A204.1 (cell line): Measurements from ENCODE around the gene ELF4.
"Not testable (repeated sequence)": the region's sequence is repeated elsewhere in the genome, so short reads cannot be mapped to it uniquely, and the experiment has no call there.

Source experiments
- FAIRE-seq: peaks from 2 replicates; lab custom pipeline; 2012; peaks lifted over from hg19 to GRCh38; lab: Jason Lieb, UNC

ELF4 gene

DNA sequence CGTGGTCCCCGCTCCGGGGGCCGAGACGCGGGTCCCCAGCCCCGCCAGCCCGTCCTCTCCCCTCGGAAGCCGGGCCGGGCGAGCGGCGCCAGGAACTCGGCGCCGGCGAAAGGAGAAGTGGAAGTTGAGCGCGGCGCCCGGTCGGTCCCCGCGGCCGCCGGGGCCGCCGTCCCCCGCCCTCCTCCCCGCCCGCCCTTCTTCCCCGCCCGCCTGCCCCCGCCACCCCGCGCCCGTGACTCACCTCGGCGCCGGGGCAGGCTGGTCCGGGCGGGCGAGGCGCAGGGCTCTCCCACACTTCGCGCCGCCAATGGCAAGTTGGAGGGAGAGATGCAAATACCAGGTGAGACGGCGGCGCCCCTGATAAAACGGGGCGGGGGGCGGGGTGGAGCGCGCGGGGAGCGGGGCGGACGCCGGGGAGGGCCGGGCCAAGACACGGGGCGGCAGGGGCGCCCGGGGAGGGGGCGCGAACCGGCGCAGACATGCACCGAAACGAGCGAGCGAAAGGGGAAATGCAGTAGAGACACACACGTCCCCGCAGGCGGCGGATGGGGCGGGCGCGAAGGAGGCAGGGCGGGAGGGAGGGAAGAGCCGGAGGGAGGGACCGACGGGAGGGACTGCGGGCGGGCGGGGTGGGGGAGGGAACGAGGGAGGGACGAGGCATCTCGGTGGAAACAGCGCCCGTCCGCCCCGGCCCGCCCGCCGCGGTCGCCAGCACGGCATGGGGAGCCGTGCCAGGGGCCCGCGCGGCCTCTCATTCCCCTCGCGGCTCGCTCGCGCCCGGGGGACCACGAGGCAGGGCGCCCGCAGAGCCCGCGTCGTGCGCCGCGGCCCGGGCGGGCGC, at the start of gene ELF4:
ELF4 (minus strand) TSS at position 119 of the 841 bp plus-strand sequence. CDS start 29,167 bp downstream, outside the sequence.
- FAIRE-seq, result no peak

DNA sequence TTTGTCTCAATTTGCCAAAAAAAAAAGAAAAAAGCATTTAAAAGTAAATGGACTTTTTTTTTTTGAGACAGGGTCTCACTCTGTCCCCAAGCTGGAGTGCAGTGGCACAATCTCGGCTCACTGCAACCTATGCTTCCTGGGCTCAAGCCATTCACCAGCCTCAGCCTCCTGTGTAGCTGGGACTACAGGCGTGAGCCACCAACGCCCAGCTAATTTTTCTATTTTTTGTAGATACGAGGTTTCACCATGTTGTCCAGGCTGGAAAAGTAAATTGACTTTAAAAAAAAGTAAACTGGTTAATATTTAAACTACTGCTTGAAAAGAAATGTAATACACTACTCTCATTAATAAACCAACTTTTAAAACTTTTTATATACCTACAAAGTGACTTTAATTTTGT, 49.5 kb upstream of the ELF4 start:
- FAIRE-seq, result no peak

DNA sequence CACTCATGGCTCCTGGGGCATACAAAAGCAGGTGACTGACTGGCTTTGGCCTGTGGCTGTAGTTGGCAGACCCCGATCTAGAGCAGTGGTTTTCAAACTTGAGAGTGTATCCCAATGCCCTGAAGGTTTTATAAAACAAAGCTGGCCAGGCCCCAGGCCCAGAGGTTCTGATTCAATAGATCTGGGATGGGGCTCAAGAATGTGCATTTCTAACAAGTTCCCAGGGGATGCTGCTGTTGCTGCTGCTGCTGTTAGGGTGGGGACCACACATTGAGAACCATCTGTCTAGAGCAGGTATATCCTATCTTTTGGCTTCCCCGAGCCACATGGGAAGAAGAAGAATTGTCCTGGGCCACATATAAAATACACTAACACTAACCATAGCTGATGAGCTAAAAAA, 48.0 kb upstream of the ELF4 start:
- no peak for FAIRE-seq

DNA sequence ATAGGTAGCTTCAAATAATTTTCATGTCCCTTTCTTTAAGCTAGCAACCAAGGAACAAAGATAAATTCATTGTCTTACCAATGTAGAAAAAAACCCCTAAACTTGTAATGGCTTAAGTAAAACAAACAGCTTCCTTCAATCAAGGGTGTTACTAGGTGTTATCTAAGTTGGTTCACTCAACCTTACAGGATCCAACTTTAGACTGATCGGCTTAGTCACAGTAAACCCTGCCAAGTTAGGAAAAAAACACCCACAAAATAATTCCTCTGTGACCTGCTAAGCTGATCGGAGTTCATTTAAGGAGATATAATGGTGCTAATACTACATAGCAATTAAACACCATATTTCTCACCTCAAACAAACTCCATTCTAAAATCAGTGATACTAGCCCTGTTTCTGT, 45.3 kb upstream of the ELF4 start:
- FAIRE-seq, result no peak

DNA sequence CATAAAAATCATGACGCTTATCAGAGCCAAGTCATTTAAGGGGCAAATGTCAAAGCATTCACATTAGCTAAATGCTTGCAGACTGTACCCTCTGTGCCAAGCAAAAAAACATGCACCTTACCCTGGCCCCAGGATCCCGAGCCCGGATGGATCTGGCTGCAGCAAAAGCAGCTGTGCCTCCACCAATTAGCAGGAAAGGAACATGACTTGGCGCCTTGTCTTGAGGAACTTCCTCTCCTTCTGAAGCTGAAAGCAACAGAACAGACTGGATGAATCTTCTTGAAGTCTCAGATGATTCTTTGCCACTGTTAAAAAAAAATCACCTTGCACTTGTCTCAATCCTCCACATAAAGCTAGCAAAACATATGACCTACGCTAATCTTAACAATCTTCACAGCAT, 37.3 kb upstream of the ELF4 start:
- no peak for FAIRE-seq

DNA sequence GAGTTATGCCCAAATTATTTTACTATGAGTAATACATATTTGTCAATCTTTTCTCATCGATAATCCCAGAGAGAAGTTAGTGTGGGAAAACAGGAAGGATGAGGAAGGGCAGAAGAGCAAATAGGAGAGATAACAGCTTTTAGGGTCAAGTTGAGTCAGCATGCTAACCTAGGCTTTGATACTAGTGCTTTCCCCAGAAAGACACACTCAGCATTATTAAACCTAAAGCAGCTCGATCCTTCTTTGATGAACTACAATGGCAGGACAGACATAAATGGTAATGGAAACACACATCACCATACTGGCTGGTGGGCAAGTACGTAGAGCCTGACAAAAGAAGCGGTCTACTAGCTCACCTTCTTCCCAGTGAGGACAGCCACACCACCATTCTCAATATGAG, 34.8 kb upstream of the ELF4 start:
- FAIRE-seq, result no peak

DNA sequence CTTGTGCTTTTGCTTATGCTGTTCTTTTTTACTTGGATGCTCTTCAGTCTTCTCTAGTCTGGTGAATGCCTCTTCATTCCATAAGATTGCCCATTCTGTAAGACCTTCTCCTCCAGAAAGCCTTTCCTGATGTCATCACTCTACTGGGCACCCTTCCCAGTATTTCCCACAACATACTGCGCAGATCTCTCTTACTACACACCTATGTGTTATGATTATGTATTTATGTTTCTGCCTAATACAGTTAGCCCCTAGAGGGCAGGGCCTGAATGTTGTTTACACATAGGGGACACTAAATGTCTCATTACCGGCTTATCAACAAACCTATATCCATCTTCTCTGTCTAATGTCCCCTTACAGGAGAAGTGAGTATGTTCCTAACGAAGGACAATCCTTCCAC, 34.2 kb upstream of the ELF4 start:
- no peak for FAIRE-seq

DNA sequence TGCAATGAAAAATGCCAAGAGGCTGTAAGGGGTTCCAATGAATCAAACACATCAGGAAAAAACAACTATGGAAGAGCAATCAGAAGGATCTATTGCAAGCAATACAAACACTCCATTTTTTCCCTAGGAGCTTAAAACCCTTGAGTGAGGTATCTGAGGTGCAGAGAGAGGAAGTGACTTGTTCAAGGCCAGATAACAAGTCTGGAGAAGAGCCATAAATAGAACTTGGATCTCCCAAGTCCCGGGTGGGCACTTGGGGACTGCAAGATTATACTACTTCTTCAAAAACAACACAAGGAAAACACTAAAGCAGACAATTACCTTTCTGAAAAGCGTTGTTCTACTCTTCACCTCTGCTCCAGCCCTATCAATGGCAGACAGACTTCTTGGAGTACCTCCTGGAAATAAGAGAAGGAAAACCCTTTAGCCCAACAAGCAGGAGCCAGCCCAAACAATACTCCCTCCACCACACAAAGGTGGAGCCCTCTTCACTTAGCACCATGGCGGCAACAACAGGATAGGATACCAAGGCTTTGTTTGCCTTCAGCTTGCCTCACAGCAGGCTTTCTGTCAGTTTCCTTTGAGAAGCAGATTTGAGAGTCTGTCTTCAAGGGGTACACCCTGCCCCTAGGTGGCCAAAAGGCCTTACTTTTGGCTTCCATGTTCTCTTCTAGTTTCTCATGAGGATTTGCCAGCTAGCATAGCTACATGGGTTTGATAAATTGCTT, 29.3 kb upstream of the ELF4 start:
- FAIRE-seq, result no peak

DNA sequence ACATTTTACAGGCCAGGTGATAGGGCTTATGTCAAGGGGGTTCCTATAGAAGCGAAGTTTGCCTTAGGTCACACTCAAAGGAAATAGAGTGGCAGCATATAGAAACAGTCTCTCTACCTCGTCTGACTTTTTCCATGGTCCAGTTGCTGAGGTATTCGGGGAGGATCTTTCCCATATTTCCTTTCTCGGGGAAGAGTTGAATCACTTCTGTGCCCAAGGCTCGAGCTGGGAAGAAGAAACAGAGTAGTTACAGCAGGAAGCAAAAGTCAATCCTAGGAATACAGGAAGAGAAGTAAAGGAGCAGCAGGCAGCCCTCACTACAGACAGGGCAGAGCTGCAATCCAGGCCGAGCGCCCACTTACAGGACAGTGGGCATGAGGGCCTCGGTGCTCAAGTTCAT, 26.7 kb upstream of the ELF4 start:
- no peak for FAIRE-seq

DNA sequence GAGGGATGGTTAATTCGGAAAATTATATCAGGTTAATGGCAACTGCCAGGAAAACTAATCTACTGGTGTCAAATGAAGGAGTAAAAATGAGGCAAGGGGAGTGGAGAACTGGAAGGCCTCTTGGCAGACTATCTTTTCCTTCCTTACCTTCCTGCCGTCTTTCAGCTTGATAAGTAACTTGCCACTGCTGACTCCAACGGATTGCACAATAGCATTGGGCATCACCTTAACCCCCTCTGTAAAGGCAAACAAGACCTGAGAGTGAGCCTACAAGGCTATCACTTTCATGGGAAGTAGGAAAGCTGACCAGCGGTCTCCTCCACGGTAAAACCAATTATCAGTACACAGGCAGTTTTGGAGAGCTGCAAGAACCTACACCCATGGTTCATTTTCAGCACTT, 26.2 kb upstream of the ELF4 start:
- FAIRE-seq, result no peak

DNA sequence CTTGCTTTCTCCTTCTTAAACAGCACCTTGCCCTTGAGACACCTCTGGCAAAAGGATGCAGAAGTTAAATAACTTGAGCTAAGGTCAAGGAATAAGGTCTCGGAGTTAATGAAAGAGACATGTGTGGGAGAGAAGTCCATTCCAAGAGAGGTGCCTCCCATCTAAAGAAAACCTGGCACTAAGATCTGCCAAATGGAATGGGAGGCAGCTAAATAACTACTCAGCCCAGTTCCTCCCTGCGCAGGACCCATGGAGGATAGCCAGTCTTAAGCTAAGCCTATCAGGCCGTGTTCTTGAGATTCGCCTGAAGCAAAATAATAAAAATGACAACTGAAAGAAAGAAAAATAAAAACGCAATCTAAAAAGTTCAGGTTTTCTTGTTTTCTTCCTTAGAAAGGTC, 20.7 kb upstream of the ELF4 start:
- FAIRE-seq, result no peak

DNA sequence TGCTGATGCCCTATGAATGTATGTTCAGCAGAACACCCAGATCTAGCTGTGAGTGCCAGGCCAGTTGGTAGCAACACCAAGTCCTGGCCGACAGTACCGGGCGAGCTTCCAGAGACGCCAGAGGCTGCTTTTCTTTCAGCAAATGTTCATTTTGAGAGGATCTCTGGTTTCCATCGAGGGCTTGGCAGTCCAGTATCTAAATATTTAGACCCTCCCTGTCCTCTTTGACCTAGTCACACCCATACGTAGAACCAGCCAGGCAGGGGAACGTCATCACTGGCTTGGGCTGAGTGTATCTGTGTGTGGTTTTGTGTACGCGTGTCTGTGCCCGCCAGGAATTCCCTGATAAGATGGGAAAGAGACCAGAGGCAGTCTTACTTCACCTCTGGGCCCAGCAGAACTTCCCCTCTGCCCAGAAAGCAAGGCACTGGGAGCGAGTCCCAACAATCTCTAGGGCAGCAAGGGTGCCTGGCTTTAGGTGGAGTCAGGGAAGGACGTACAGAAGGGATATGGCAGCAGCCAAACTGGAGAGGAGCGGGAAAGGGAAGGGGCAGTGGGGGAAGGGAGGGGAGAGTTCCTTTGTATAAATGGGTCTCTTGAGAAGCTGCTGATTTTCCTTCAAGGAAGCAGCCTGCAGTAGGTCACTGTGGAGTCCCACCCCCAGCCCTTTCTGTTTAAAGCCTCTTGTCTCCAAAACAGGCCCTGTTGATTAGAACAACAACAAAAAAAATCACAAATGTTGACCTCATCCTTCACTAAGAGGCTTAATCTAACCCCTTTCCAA, 15.0 kb upstream of the ELF4 start:
- FAIRE-seq, result no peak

DNA sequence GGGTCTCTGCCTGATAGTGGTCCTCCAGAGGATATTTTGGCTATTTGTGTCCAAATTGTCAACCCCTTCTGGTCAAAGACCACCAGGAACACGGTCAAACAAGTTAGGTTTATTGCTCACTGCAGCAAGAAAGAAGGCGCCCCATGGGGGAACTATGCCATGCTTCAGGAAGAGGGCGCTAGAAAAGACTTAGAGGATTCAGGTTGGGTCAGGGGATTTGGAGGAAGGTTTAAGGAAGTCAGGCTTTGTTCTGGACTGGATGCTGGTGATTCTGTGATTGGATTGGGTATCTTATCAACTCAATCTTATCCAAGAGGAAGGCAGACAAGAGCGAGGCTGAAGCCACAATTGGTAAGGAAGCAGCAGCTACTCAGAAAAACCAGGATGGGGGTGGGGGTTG, 14.3 kb upstream of the ELF4 start:
- no peak for FAIRE-seq

DNA sequence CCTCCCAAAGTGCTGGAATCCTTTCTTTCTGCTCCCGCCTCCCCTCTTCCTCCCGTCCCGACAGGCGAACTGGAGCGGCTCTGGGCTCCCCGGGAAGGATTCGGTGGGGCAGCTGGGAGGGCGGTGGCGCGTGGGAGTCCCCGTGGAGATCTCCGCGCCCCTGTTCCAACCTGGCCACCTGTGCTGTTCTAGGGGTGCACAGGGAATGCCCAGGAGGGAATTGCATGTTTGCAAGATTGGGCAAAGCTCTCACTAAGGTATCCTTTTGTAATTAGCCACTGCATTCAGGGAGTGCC, 11.2 kb upstream of the ELF4 start:
- no peak for FAIRE-seq

DNA sequence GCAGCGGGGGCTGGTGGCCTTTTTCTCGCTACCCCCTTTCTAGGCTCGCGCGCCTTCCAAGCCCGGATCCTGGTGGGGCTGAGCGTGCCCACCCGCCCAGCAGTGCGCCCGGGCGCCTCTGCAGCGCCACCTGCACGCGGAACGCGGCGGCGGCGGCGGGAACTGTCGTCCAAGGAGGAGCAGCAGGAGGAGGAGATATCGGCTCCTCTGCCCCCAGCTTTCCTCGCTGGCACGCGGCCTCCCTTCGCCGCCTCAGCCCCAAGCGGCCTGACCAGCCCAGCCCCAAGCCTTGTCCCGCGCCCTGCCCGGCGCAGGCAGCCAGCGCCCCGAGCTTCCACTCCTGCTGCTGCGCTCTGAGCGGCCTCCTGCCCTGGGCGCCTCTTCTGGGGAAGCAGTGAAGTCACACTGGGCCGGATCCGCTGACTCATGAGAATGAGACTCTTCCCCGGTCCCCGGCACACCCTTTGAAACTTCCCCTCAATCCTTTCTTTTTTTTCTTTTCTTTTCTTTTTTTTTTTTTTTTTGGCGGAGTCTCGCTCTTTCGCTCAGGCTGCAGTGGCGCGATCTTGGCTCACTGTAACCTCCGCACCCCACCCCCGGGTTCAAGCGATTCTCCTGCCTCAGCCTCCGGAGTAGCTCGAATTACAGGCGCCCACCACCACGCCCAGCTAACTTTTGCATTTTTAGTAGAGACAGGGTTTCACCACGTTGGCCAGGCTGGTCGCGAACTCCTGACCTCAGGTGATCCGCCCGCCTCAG, 10.6 kb upstream of the ELF4 start:
- no peak for FAIRE-seq

DNA sequence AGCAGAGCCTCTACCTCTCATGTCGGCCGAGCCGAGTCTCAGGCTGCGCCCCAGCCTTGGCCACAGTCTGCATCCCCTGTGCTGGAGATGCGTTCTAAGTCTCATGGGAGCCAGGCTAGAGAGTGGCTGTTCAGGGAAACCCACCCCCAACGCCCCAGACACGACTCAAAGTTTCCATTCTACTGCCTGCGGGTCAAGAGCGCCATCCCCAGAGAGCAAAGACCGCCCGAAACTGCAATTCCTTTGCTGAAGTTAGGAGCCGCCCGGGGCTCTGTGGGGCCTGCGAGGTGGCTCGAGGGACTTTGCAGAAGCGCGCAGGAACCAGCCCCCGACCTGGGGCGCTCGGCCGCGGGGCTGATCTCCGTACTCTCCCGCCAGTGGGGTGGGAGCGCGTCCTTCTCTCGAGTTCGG, 10.0 kb upstream of the ELF4 start:
- FAIRE-seq, result no peak

DNA sequence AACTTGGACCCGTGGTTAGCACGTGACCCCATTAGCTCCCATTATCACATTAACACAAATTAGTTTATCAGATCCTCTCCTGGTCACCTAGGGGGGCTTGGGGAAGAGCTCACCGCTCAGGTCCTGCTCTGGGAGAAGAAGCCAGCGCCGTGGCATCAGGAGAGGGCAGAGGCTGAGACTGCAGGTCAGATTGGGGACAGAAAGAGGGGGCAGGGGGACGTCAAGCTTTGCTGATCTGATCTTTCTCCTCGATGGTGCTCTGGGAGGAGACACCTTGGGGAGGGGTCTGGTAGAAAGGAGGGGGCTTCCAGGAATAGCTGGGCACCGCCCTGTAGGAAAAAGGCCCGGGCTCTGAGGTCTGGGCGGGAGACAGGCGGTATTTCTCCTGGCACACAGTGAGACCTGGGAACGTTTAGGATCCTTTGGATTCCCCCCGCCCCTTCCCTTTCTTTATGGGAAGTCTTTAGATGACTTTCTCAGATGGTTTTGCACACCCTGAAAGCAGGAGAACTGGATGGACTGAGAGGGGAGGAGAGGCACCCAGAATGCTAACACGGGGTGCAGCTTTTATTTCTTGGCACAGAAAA, 9.1 kb upstream of the ELF4 start:
- no peak for FAIRE-seq

DNA sequence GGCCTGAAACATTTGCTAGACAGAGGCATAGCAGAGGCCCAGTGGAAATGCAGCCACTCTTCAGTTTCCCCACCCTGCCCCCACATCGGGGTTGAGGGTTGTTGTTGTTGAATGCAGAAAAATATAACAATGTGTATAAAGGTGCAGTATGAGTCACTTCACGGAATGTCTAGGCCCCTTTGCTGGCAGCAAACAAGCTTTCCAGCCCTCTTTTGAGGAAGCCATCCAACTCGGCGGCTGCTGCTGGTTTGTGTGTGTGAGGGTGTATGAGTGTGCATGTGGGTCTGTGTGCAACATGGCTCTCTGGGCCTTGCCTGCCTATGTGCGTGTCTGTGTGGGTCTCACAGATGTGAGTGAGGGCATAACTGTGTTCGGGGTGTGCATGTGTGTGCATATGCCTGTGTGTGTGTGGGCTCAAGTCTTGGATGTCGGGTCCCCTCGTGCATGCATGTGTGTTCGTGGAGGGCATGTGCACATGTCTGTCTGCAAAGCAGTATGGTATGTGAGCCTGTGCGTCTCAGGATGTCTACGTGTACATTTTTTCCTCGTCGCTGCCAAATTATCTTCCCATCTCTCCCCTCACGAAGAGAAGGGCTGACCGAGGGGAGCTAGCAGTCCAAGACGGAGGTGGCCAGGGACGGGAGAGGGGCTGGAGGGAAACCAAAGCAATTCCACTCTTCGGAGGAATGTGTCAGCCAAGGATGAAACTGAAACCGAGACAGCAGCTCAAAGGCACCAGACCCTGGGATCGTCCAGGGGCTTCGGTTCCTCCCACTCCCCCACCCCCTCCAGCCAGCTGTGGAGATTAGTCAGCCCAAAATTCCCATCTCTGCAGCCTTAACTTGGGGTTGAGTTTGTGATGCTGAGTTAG, 8.4 kb upstream of the ELF4 start:
- no peak for FAIRE-seq

DNA sequence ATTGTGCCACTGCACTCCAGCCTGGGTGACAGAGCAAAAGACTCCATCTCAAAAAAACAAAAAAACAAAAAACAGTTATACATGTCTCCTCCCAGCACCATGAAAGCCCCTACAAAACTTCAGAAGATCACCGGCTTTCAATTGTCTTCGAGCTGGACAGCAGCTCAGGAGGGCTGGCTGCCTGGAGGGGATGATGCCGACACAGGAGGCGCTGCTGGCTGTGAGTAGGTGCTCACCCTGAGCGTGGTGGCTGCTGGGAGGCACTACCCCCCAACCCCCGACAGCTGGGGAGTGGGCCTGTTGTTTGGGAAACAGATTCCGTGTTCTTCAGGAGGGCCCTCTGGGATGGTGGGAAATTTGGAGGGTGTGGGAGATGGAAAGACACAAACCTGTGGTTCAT, 6.9 kb upstream of the ELF4 start:
- no peak for FAIRE-seq

DNA sequence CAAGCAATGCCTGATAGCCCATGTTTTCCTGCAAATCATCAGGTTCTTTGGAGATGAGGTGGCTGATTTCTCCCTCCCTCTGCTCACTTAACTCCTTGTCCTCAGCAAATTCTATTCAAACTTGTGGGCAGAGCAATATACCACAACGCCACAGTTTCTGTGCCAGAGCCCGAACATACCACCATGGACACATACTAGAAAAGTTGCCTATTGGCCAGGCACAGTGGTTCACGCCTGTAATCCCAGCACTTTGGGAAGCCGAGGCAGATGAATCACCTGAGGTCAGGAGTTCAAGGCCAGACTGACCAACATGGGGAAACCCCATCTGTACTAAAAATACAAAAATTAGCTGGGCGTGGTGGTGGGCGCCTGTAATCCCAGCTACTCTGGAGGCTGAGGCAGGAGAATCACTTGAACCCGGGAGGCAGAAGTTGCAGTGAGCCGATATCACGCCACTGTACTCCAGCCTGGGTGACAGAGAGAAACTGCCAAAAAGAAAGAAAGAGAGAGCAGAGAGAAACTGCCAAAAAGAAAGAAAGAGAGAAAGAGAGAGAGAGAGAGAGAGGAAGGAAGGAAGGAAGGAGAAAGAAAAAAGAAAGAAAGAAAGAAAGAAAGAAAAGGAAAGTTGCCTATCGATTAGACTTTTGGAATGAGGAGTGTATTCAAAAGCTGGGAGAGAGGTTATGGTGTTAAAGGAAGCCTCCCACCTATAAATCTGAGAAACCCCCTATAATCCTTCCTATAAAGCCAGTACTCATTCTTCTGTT, 5.0 kb upstream of the ELF4 start:
- FAIRE-seq, result not testable (repeated sequence)
